Heart left ventricle (tissue), 16 donors: Measurements from ENCODE around the gene ADCY5. TPM values are rescaled to one million over a fixed set of nuclear protein-coding genes. Genes with fewer than 3 reads are reported as not detected.

Source experiments
- ATAC-seq, 4 donors: fragments of 200-7000 bp; cut with Tn5 transposase; one replicate each; pipeline ENCODE4 v1.9.1; 2020 to 2022; ENCODE audit warnings: moderate library complexity in 4 of 4, mild to moderate bottlenecking in 3 of 4, moderate number of reproducible peaks in 1 of 4
- DNase-seq, 5 donors: peaks; one replicate each; pipeline ENCODE4 v3.0.0-alpha.2; 2020
- H3K27ac ChIP-seq, 12 donors: fragments of 200-600 bp; sonication (generic) in 4 of 12; one replicate each; pipeline versions ENCODE4 v1.5.0 to v1.8.0; 2016 to 2022; ENCODE audit warnings: mild to moderate bottlenecking in 2 of 12
- H3K27me3 ChIP-seq, 9 donors: fragments of 200-600 bp; sonication (generic) in 2 of 9; one replicate each; pipeline versions ENCODE4 v1.5.1 to v1.8.0; 2016 to 2022; ENCODE audit warnings: mild to moderate bottlenecking in 3 of 9
- H3K36me3 ChIP-seq, 9 donors: fragments of 200-600 bp; sonication (generic) in 2 of 9; one replicate each; pipeline versions ENCODE4 v1.5.0 to v1.8.0; 2018 to 2022; ENCODE audit warnings: mild to moderate bottlenecking in 2 of 9
- H3K4me1 ChIP-seq, 12 donors: fragments of 200-600 bp; sonication (generic) in 4 of 12; one replicate each; pipeline versions ENCODE4 v1.5.0 to v1.8.0; 2016 to 2022; ENCODE audit warnings: mild to moderate bottlenecking in 3 of 12
- H3K4me3 ChIP-seq, 12 donors: fragments of 200-600 bp; sonication (generic) in 4 of 12; one replicate each; pipeline versions ENCODE4 v1.5.0 to v1.8.0; 2017 to 2022; ENCODE audit warnings: mild to moderate bottlenecking in 9 of 12, moderate library complexity in 4 of 12
- H3K9me3 ChIP-seq, 12 donors: fragments of 200-600 bp; sonication (generic) in 4 of 12; one replicate each; pipeline versions ENCODE4 v1.5.0 to v1.8.0; 2016 to 2022; ENCODE audit warnings: mild to moderate bottlenecking in 1 of 12
- POLR2A ChIP-seq, 2 donors: fragments of 450-650 bp; IDR thresholded peaks; one replicate each; pipeline ENCODE4 v1.6.1; 2017; ENCODE audit warnings: antibody characterized with exemption in 2 of 2, mild to moderate bottlenecking in 2 of 2, moderate library complexity in 2 of 2
- WGBS, 4 donors: extraction: QIAGEN DNeasy Blood & Tissue Kit in 2 of 4; methylation state at CpG; one replicate each; pipeline versions ENCODE4 v1.1.5 to v1.1.7; 2013 to 2018; 5-methylcytosine and 5-hydroxymethylcytosine counted together
- intact Hi-C, 10 donors: fragments of 100-400 bp; cut with DNase I; formaldehyde crosslinking; loops; one replicate each; pipeline versions ENCODE4 v1.11.1 to v1.14.2; 2022
- long read RNA-seq, 3 donors: library from polyadenylated mRNA; unstranded; transcript quantifications; one replicate each; pipeline ENCODE4 v2.0.0, GENCODE V29; 2020 to 2021
- polyA plus RNA-seq, 2 donors: library from polyadenylated mRNA; stranded (reverse); fragments of 200-250 nt; gene quantifications; one replicate each; pipeline ENCODE4 v1.2.3, GENCODE V29; 2013
- total RNA-seq, 9 donors: library from RNA; depleted of rRNA in 2 of 9; stranded (reverse); fragments of >200 nt in 2 of 9; fragmentation: NEBNext Ultra II Directional in 3 of 9; extraction: Animal tissue kit (Norgen Biotek cat#: 25700) in 3 of 9; gene quantifications; one replicate each; pipeline versions ENCODE4 v1.1.0 to v1.2.4, GENCODE V29; 2016 to 2023
- TF ChIP-seq, protein P1 (sequence below), 12 donors: fragments of 200-600 bp; sonication (generic) in 4 of 12; IDR thresholded peaks; one replicate each; pipeline versions ENCODE4 v1.5.0 to v1.8.0; 2018 to 2022; ENCODE audit warnings: antibody characterized with exemption in 12 of 12, mild to moderate bottlenecking in 5 of 12
- donor health status: ischemic (EF 13 %, LVEDD 7.1; RV severe dilation, severe dysfunction).
- donor health status: healthy with polysubstance abuse.
- donor health status: DM: no; HTN: yes; CAD: no.
- donor health status: DM: no; HTN: no; CAD: no.
- donor health status: ischemic (EF 25% LVEDD 6.9; RV normal size, moderate dysfunction).
- donor health status: ischemic (EF 25% LVEDD 5.7; RV mildly dilated, moderate dysfunction).
- donor health status: healthy.
- donor health status: DM: yes; HTN: yes; CAD: no.
- donor health status: ischemic (EF 35%, LVEDD 5.7; RV mildly dilated, moderate dysfunction).
- donor health status: nonischemic (EF 11% LVEDD 7.7; RV severe dilation, severe dysfunction).
- donor health status: DM: yes; HTN: yes; CAD: no.
- donor health status: PGD.
- donor health status: ischemic (EF 29% LVEDD 5.4; RV normal size, mild dysfunction).
- donor health status: nonischemic (EF 23%, LVEDD 6.1; RV moderate dilation, normal function).

ADCY5 gene
- total RNA-seq, result 100 to 1,000 TPM; 106 to 276 (median 170) TPM
- polyA plus RNA-seq, result 10 to 100 TPM; 78.5 to 84.1 TPM
- long read RNA-seq, donor 1, full-length matches to known transcripts, result 115 of 515 reads
- long read RNA-seq, donor 1, partial matches to known transcripts, result 256 of 515 reads
- long read RNA-seq, donor 1, other reads (novel, unspliced or antisense), result 144 of 515 reads
- long read RNA-seq, donor 2, full-length matches to known transcripts, result 25 of 209 reads
- long read RNA-seq, donor 2, partial matches to known transcripts, result 114 of 209 reads
- long read RNA-seq, donor 2, other reads (novel, unspliced or antisense), result 70 of 209 reads
- long read RNA-seq, donor 3, full-length matches to known transcripts, result 96 of 313 reads
- long read RNA-seq, donor 3, partial matches to known transcripts, result 128 of 313 reads
- long read RNA-seq, donor 3, other reads (novel, unspliced or antisense), result 89 of 313 reads

DNA sequence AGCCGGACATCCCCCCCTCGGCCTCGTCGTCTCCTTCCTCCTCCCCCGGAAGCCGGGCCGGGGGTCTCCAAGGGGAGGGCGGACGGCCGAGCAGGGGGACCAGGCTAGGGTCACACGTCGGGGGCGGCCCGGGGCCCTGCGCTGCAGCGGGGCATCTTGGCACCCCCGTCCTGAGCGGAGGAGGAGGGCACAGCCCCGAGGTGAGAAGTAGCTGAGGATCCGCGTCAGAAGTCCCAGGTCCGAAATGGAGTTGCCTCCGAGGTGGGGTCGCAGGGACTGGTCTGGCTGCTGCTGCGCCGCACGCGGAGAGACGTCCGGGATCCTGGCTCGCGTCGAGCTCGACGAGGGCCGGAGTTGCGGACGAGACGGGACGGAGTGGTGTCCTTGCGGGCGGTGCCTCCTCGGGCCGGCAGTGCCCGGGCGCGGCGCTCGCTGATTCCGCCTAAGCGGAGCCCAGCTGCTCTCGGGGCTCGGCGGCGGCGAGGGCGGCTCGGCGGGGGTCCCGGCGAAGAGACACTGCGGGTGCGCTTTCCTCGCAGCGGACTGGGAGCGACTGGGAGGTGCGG, at the start of gene ADCY5:
TSS of gene ADCY5 (minus strand) at position 555 of the 566 bp plus-strand sequence. CDS start at position 10, 545 bp downstream.
- TF ChIP-seq POLR2A (IDR thresholded peaks at IDR 0.05), result no peak
- TF ChIP-seq, protein P1, sequence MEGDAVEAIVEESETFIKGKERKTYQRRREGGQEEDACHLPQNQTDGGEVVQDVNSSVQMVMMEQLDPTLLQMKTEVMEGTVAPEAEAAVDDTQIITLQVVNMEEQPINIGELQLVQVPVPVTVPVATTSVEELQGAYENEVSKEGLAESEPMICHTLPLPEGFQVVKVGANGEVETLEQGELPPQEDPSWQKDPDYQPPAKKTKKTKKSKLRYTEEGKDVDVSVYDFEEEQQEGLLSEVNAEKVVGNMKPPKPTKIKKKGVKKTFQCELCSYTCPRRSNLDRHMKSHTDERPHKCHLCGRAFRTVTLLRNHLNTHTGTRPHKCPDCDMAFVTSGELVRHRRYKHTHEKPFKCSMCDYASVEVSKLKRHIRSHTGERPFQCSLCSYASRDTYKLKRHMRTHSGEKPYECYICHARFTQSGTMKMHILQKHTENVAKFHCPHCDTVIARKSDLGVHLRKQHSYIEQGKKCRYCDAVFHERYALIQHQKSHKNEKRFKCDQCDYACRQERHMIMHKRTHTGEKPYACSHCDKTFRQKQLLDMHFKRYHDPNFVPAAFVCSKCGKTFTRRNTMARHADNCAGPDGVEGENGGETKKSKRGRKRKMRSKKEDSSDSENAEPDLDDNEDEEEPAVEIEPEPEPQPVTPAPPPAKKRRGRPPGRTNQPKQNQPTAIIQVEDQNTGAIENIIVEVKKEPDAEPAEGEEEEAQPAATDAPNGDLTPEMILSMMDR (IDR thresholded peaks at IDR 0.05), result no peak
- WGBS, 4 donors, result 1% methylated on average over 22 to 67 of the region's 67 CpGs; no CpG with 5 or more reads in 1 of the 4 donors
- Histone ChIP-seq H3K27me3 (peaks cover 0 to 54% (median 7%) of the 10 kb centered on the region in 9 donors), H3K9me3 (no peaks in the 10 kb centered on the region), H3K4me3 (peak within 1 kb of the TSS; percentile 61 to 92 (median 78)), H3K4me1 (peaks cover 0 to 44% (median 12%) of the 10 kb centered on the region in 12 donors), H3K36me3 (no peaks in the 10 kb centered on the region), H3K27ac (peak within 1 kb of the TSS; percentile 80 to 97 (median 93))
- ATAC-seq, result peak in 2 of 4 donors; percentile 22 to 23
- peak in 3 of 5 donors; percentile 39 to 68 (median 49) for DNase-seq
- intact Hi-C loops, result loop anchor here in 9 of 10 donors (2.0 to 10.0 kb wide), 14 partner anchors 34 to 121 kb away; no protein-coding TSS in a partner anchor

DNA sequence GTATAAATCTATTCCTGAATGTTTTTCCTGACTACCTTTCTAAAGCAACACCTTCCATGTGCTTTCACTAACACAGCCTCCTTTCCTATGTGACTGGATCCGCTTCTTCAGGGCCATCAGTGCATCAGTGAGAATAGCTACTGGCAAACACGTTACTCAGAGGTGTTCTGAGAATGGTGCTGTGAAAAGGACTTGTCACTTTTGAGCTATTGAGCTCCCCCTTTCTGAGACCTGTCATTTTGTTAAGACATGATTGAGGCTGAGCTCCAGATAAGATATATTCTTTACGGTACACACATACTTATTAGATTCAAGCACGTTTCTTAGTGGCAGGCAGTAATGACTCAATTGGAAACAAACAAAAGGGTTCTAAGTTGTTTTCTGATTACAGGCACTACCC, 45.0 kb upstream of the ADCY5 start:
- ATAC-seq (no peak), DNase-seq (no peak)
- H3K27me3 ChIP-seq, result no peaks in the 10 kb centered on the region
- H3K4me1 ChIP-seq, result peaks cover 0 to 24% (median 4%) of the 10 kb centered on the region in 12 donors
- TF ChIP-seq, protein P1 (IDR thresholded peaks at IDR 0.05), result no peak
- no peak for TF ChIP-seq POLR2A (IDR thresholded peaks at IDR 0.05)
- H3K27ac ChIP-seq, result no peak overlapping the region
- intact Hi-C loops, result loop anchor here in 1 of 10 donors (10.0 kb wide), 1 partner anchor 51 kb away; no protein-coding TSS in a partner anchor
- no peaks in the 10 kb centered on the region for H3K9me3 ChIP-seq
- WGBS, 4 donors, result 57 to 70% (median 67%) methylated on average over 4 of the region's 4 CpGs
- no peak overlapping the region for H3K4me3 ChIP-seq
- H3K36me3 ChIP-seq, result peaks cover 0 to 44% (median 16%) of the 10 kb centered on the region in 9 donors

- intact Hi-C loops, result loop anchor here in 2 of 10 donors (2.0 to 10.0 kb wide), 2 partner anchors 53 to 163 kb away; no protein-coding TSS in a partner anchor
- Histone ChIP-seq H3K36me3 (peaks cover 0 to 35% (median 7%) of the 10 kb centered on the region in 9 donors), H3K27ac (peak overlapping the region in 3 of 12 donors; percentile 1 to 43 (median 30)), H3K4me1 (peaks cover 0 to 37% (median 9%) of the 10 kb centered on the region in 12 donors), H3K9me3 (no peaks in the 10 kb centered on the region), H3K27me3 (no peaks in the 10 kb centered on the region), H3K4me3 (no peak overlapping the region)
- TF ChIP-seq, protein P1 (IDR thresholded peaks at IDR 0.05), result no peak
- TF ChIP-seq POLR2A (IDR thresholded peaks at IDR 0.05), result no peak
- DNase-seq, result no peak
- 39 to 64% (median 47%) methylated on average over 4 of the region's 4 CpGs for WGBS, 4 donors
- no peak for ATAC-seq
These were observed 43.2 kb upstream of the ADCY5 start for GRCh38 chr3:123491966-123492587.
